Osteocyte (in vitro differentiated cells): Measurements from ENCODE around the gene PMP22. TPM values are rescaled to one million over a fixed set of nuclear protein-coding genes. Genes with fewer than 3 reads are reported as not detected.
"Not testable (repeated sequence)": the region's sequence is repeated elsewhere in the genome, so short reads cannot be mapped to it uniquely, and the experiment has no call there.

Experiments used
- DNase-seq: peaks from one replicate; pipeline ENCODE4 v3.0.0; 2021; ENCODE audit warnings: mixed read lengths; ENCODE audit not compliant: unreplicated experiment; ENCODE audit errors: extremely low spot score
- H3K27ac Mint-ChIP-seq: one replicate; pipeline ENCODE4 v1.8.0; 2021; ENCODE audit warnings: mild to moderate bottlenecking, mixed read lengths; ENCODE audit not compliant: unreplicated experiment
- H3K27me3 Mint-ChIP-seq: one replicate; pipeline ENCODE4 v1.8.0; 2021; ENCODE audit warnings: mixed read lengths; ENCODE audit not compliant: unreplicated experiment
- H3K36me3 Mint-ChIP-seq: one replicate; pipeline ENCODE4 v1.8.0; 2021; ENCODE audit warnings: mixed read lengths; ENCODE audit not compliant: unreplicated experiment
- H3K4me1 Mint-ChIP-seq: one replicate; pipeline ENCODE4 v1.8.0; 2021; ENCODE audit warnings: mixed read lengths; ENCODE audit not compliant: unreplicated experiment
- H3K4me3 Mint-ChIP-seq: one replicate; pipeline ENCODE4 v1.8.0; 2021; ENCODE audit warnings: mild to moderate bottlenecking, moderate library complexity, mixed read lengths; ENCODE audit not compliant: unreplicated experiment
- H3K9me3 Mint-ChIP-seq: one replicate; pipeline ENCODE4 v1.8.0; 2021; ENCODE audit warnings: mixed read lengths; ENCODE audit not compliant: unreplicated experiment
- total RNA-seq: library from RNA; stranded (reverse); gene quantifications from 2 replicates; pipeline ENCODE4 v1.2.1, GENCODE V29; 2021
- TF ChIP-seq, protein P1 (sequence below): fragments of 200-600 bp; sonication (generic); IDR thresholded peaks from 2 replicates; pipeline ENCODE4 v1.5.0; 2021; ENCODE audit warnings: antibody characterized with exemption, mild to moderate bottlenecking, moderate library complexity

PMP22 gene
- total RNA-seq, 1 donor from 2014 or later, result 188 TPM

DNA sequence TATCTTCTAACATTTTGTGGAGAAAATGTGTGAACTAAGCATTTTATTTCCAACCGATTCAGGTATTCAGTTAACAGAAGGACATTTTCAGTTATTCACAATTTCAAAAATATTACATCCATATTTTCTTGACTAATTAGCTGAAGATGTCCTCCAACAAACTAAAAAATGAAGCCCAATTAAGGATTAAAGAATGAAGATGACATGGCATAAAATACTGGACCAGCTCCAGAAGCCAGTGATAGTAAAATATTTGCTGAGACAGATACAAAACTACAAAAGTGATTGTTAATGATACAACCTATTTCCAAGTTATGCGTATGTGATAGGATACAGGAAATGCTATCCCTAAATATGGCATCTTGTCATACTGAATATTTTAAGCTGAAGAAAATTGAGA lies 48.6 kb downstream of the PMP22 start:
- H3K4me1 Mint-ChIP-seq, result peaks cover 12% of the 10 kb centered on the region
- no peak overlapping the region for H3K4me3 Mint-ChIP-seq
- H3K27me3 Mint-ChIP-seq, result no peaks in the 10 kb centered on the region
- H3K9me3 Mint-ChIP-seq, result no peaks in the 10 kb centered on the region
- DNase-seq, result no peak
- TF ChIP-seq, protein P1, sequence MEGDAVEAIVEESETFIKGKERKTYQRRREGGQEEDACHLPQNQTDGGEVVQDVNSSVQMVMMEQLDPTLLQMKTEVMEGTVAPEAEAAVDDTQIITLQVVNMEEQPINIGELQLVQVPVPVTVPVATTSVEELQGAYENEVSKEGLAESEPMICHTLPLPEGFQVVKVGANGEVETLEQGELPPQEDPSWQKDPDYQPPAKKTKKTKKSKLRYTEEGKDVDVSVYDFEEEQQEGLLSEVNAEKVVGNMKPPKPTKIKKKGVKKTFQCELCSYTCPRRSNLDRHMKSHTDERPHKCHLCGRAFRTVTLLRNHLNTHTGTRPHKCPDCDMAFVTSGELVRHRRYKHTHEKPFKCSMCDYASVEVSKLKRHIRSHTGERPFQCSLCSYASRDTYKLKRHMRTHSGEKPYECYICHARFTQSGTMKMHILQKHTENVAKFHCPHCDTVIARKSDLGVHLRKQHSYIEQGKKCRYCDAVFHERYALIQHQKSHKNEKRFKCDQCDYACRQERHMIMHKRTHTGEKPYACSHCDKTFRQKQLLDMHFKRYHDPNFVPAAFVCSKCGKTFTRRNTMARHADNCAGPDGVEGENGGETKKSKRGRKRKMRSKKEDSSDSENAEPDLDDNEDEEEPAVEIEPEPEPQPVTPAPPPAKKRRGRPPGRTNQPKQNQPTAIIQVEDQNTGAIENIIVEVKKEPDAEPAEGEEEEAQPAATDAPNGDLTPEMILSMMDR, result no peak
- H3K27ac Mint-ChIP-seq, result no peak overlapping the region
- H3K36me3 Mint-ChIP-seq, result no peaks in the 10 kb centered on the region

DNA sequence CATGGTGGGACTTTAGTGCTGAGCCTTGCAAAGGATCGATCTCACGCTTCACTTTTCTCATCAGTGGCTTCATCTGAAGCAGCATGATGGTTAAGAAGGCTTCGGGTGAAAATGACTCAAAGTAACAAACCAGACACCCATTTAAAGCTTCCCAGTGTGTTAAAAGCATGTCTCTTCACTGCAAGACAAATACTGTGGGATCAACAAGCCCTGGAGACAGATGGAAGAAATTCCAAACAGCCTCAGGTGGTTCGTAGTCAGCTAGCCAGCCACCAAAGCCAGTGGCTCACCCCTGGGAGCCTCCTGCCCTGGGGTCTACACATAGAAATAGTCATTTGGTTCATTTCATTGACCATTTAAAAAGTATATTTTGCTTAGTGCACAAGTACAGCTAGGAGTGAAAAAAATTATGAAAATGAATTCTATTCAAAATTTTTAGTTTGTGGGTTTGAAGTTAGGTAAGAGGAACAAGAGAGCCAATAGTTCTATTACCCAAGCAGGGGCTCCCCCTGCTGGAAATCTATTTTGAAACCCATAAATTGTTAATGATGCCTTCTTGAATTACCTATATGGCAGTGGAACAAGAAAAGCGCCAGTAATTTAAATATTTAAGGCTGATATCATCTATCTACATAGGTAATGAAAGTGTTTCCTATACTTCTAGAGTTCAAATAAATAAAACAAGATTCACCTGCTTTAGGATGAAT lies 51.6 kb downstream of the PMP22 start:
- H3K27ac Mint-ChIP-seq, result no peak overlapping the region
- H3K4me1 Mint-ChIP-seq, result no peaks in the 10 kb centered on the region
- H3K4me3 Mint-ChIP-seq, result no peak overlapping the region
- H3K36me3 Mint-ChIP-seq, result no peaks in the 10 kb centered on the region
- peaks cover 5% of the 10 kb centered on the region for H3K27me3 Mint-ChIP-seq
- H3K9me3 Mint-ChIP-seq, result peaks cover 1% of the 10 kb centered on the region
- TF ChIP-seq, protein P1, result peak; percentile 58
- DNase-seq, result no peak

DNA sequence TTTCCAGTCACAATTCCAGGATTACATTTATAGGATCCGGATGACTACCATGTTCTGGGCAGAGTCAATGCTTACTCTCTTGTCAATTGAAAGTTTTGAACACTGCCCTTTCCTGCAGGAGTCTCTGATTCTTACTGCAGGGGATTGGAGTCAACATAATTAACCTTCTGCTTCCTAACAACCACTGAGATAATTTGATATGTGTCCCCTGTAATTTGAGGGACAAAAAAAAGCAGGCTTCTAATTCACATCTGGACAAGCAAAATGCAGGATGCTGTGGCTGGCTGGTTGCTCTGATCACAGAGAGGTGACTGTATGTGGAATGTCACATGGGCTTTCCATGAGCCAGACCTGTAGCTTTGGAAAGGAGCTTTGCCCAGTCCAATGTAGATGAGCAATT lies 54.9 kb downstream of the PMP22 start:
- TF ChIP-seq, protein P1, result no peak
- H3K9me3 Mint-ChIP-seq, result peaks cover 19% of the 10 kb centered on the region
- H3K4me1 Mint-ChIP-seq, result no peaks in the 10 kb centered on the region
- H3K27ac Mint-ChIP-seq, result no peak overlapping the region
- DNase-seq, result no peak
- no peak overlapping the region for H3K4me3 Mint-ChIP-seq
- peaks cover 13% of the 10 kb centered on the region for H3K27me3 Mint-ChIP-seq
- peaks cover 4% of the 10 kb centered on the region for H3K36me3 Mint-ChIP-seq

DNA sequence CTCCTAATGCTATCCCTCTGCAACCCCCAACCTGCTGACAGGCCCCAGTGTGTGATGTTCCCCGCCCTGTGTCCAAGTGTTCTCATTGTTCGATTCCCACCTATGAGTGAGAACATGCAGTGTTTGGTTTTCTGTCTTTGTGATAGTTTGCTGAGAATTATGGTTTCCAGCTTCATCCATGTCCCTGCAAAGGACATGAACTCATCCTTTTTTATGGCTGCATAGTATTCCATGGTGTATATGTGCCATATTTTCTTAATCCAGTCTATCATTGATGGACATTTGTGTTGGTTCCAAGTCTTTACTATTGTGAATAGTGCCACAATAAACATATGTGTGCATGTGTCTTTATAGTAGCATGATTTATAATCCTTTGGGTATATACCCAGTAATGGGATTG lies 62.1 kb downstream of the PMP22 start:
- not testable (repeated sequence) for H3K27ac Mint-ChIP-seq, DNase-seq, H3K4me1 Mint-ChIP-seq, H3K4me3 Mint-ChIP-seq
- peaks cover 25% of the 10 kb centered on the region for H3K27me3 Mint-ChIP-seq
- peaks cover 12% of the 10 kb centered on the region for H3K36me3 Mint-ChIP-seq
- H3K9me3 Mint-ChIP-seq, result peaks cover 43% of the 10 kb centered on the region

DNA sequence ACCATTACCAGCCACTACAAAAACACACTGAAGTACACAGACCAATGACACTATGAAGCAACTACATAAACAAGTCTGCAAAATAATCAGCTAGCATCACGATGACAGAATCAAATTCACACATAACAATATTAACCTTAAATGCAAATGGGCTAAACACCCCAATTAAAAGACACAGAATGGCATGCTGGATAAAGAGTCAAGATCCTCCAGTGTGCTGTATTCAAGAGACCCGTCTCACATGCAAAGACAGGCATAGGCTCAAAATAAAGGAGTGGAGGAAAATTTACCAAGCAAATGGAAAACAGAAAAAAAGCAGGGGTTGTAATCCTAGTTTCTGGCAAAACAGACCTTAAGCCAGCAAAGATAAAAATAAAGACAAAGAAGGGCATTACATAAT lies 64.6 kb downstream of the PMP22 start:
- not testable (repeated sequence) for DNase-seq, H3K4me3 Mint-ChIP-seq, H3K27ac Mint-ChIP-seq, H3K4me1 Mint-ChIP-seq, H3K36me3 Mint-ChIP-seq
- H3K9me3 Mint-ChIP-seq, result peaks cover 39% of the 10 kb centered on the region
- peaks cover 20% of the 10 kb centered on the region for H3K27me3 Mint-ChIP-seq

DNA sequence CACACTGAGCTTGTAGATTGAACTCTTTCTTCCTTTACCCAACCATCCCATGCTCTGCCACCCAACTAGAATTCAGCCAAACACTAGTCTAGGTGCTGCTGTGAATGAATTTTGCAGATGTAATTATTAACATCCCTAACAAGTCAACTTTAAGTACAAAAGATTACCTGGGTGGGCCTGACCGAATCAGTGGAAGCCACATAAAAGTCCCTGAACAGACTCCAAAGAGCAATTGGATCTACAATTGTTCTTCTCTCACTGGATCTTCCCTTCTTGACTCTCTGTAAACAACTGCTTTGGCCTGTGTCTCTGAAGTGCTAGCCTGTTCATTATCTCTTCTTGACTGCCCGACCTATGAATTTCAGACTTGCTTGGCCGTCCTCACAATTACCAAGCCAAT lies 67.9 kb downstream of the PMP22 start:
- H3K36me3 Mint-ChIP-seq, result peaks cover 8% of the 10 kb centered on the region
- peaks cover 12% of the 10 kb centered on the region for H3K27me3 Mint-ChIP-seq
- DNase-seq, result no peak
- TF ChIP-seq, protein P1, result no peak
- H3K4me1 Mint-ChIP-seq, result peaks cover 2% of the 10 kb centered on the region
- peaks cover 31% of the 10 kb centered on the region for H3K9me3 Mint-ChIP-seq
- no peak overlapping the region for H3K27ac Mint-ChIP-seq
- no peak overlapping the region for H3K4me3 Mint-ChIP-seq
